ENCODE results near the gene DNHD1. TPM values are rescaled to one million over a fixed set of nuclear protein-coding genes. Genes with fewer than 3 reads are reported as not detected.

DNHD1 gene
- total and polyA plus RNA-seq, 2 of the 4 experiments (the other 2 are of a cell fraction), result 1.8 to 3.6 TPM

DNA sequence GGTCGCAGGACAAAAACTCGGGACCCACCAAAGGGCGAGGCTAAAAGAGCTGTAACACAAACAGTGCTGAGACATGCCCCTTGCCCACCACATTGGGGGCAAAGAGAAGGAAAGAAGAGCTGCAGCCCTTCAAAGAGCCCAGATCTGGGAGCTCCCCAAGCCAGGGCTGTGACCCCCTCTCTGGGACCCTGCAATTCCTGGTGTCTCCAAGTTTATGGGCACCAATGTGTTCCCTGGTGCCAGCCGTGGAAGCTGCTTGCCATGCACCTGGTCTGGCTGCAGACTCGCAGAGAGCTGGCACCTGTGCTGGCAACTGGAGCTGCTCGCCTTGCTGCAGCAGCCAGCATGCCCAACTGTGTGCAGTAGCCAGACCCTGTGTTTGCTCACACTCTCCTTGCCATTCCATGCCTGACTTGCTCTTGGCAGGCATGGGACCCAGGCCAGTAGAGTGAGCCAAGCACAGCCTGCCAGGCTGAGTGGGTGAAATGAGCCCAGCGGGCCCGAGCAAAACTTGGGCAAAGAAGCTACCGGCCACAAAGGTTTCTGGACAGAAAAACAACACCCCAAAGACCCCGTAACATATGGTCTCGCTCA, 90.4 kb downstream of the DNHD1 start:
- H3K4me2 ChIP-seq (ENCODE audit: low read depth, low read length), result no peak overlapping the region
- no peaks in the 10 kb centered on the region; the same call in 1 of the 2 replicates for H4K20me1 ChIP-seq (ENCODE audit: insufficient read depth, low read length)
- no peak overlapping the region for H2BK120ac ChIP-seq (ENCODE audit: low read depth, low read length)
- POLR2A ChIA-PET (ENCODE audit: unreplicated experiment), result no interaction called here
- no peak overlapping the region for H2BK20ac ChIP-seq (ENCODE audit: low read depth, low read length)
- CTCF ChIA-PET, result no interaction called here
- TF ChIP-seq CHD1 (IDR thresholded peaks at IDR 0.05; ENCODE audit: low read depth, low read length) (no peak), CEBPB (IDR thresholded peaks at IDR 0.05; ENCODE audit: low read depth, low read length) (no peak), SMC3 (IDR thresholded peaks at IDR 0.05; ENCODE audit: low read depth, low read length) (no peak), RFX5 (IDR thresholded peaks at IDR 0.05; ENCODE audit: low read depth, low read length) (no peak), BHLHE40 (IDR thresholded peaks at IDR 0.05; ENCODE audit: low read depth, low read length) (no peak), RCOR1 (IDR thresholded peaks at IDR 0.05; ENCODE audit: insufficient replicate concordance, low read length) (no peak), MAZ (IDR thresholded peaks at IDR 0.05; ENCODE audit: borderline replicate concordance, low read depth, low read length) (no peak), POLR2A (IDR thresholded peaks at IDR 0.05; ENCODE audit: low read depth, low read length) (no peak), MAFK (IDR thresholded peaks at IDR 0.05; ENCODE audit: low read depth, low read length) (no peak), RAD21 (IDR thresholded peaks at IDR 0.05; ENCODE audit: low read length) (no peak), MXI1 (IDR thresholded peaks at IDR 0.05; ENCODE audit: borderline replicate concordance, low read depth, low read length) (no peak), NFE2L2 (IDR thresholded peaks at IDR 0.05; ENCODE audit: low read depth, low read length) (no peak), FOS (IDR thresholded peaks at IDR 0.05; ENCODE audit: low read depth, low read length) (no peak), ELK1 (IDR thresholded peaks at IDR 0.05; ENCODE audit: borderline replicate concordance, low read depth, low read length) (no peak)
- TF ChIP-seq, protein P1, sequence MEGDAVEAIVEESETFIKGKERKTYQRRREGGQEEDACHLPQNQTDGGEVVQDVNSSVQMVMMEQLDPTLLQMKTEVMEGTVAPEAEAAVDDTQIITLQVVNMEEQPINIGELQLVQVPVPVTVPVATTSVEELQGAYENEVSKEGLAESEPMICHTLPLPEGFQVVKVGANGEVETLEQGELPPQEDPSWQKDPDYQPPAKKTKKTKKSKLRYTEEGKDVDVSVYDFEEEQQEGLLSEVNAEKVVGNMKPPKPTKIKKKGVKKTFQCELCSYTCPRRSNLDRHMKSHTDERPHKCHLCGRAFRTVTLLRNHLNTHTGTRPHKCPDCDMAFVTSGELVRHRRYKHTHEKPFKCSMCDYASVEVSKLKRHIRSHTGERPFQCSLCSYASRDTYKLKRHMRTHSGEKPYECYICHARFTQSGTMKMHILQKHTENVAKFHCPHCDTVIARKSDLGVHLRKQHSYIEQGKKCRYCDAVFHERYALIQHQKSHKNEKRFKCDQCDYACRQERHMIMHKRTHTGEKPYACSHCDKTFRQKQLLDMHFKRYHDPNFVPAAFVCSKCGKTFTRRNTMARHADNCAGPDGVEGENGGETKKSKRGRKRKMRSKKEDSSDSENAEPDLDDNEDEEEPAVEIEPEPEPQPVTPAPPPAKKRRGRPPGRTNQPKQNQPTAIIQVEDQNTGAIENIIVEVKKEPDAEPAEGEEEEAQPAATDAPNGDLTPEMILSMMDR (conservative IDR thresholded peaks at IDR 0.05; ENCODE audit: low read depth, low read length), result no peak
- TF ChIP-seq, protein P2, sequence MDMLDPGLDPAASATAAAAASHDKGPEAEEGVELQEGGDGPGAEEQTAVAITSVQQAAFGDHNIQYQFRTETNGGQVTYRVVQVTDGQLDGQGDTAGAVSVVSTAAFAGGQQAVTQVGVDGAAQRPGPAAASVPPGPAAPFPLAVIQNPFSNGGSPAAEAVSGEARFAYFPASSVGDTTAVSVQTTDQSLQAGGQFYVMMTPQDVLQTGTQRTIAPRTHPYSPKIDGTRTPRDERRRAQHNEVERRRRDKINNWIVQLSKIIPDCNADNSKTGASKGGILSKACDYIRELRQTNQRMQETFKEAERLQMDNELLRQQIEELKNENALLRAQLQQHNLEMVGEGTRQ (IDR thresholded peaks at IDR 0.05; ENCODE audit: low read depth, low read length), result no peak
- no peaks in the 10 kb centered on the region for H3K9me1 ChIP-seq (ENCODE audit: insufficient read depth, low read length)
- H3K27me3 ChIP-seq (ENCODE audit: control insufficient read depth, insufficient read depth, low read length), result no peaks in the 10 kb centered on the region
- no peak overlapping the region for H2AK5ac ChIP-seq (ENCODE audit: low read depth, low read length)
- peaks cover 2% of the 10 kb centered on the region; the same call in 1 of the 2 replicates for H3K9me3 ChIP-seq (ENCODE audit: control insufficient read depth, insufficient read depth, low read length)
- in situ Hi-C loops (cut with MboI; ENCODE audit: low sequenced_read_pairs) (no loop called here), intact Hi-C loops (cut with micrococcal nuclease) (no loop called here), dilution Hi-C loops (cut with HindIII; ENCODE audit: low sequenced_read_pairs, unreplicated experiment) (no loop called here)
- H3K56ac ChIP-seq (ENCODE audit: extremely low read depth, insufficient read depth, low read length), result no peak overlapping the region
- H2AFZ ChIP-seq (replicated peaks; ENCODE audit: low read length, poor library complexity), result no peak overlapping the region
- H2BK5ac ChIP-seq (ENCODE audit: low read depth, low read length, poor library complexity, severe bottlenecking), result no peak overlapping the region
- no peak overlapping the region for H3K14ac ChIP-seq (replicated peaks; ENCODE audit: low read depth, low read length)
- no peak for ATAC-seq (ENCODE audit: low read depth)
- H3K27ac ChIP-seq (ENCODE audit: insufficient read depth, low read length), result no peak overlapping the region
- no peak overlapping the region for H2BK15ac ChIP-seq (ENCODE audit: low read depth, low read length)
- no TSS peak for BruUV-seq (replicated peaks)
- H3K23ac ChIP-seq (ENCODE audit: low read depth, low read length), result no peak overlapping the region
- no peak overlapping the region for H3K4me3 ChIP-seq (ENCODE audit: insufficient read depth, low read depth, low read length)
- peaks cover 5% of the 10 kb centered on the region; the same call in 1 of the 2 replicates for H3K36me3 ChIP-seq (ENCODE audit: control insufficient read depth, insufficient read depth, low read length)
- H4K91ac ChIP-seq (ENCODE audit: insufficient read depth, low read depth, low read length), result no peak overlapping the region
- H3K9ac ChIP-seq (ENCODE audit: low read depth, low read length), result no peak overlapping the region
- H2AK9ac ChIP-seq (replicated peaks; ENCODE audit: low read depth, low read length, poor library complexity), result no peak overlapping the region
- no peak overlapping the region for H3K4ac ChIP-seq (ENCODE audit: low read depth, low read length)
- DNase-seq, result no peak
- 96% methylated on average over 6 of the region's 11 CpGs; no CpG with 5 or more reads in 1 of the 2 experiments for WGBS, 2 experiments (ENCODE audit: extremely low coverage in 2 of 2, insufficient read length in 1 of 2)
- no peak overlapping the region for H4K5ac ChIP-seq (ENCODE audit: low read depth, low read length)
- no peak overlapping the region for H3K18ac ChIP-seq (ENCODE audit: low read depth, low read length)
- H4K8ac ChIP-seq (ENCODE audit: low read depth in 2 of 2, low read length in 2 of 2), result no peak overlapping the region
- no peaks in the 10 kb centered on the region; a peak in 1 of 4 replicates for H3K79me1 ChIP-seq (ENCODE audit: low read depth in 1 of 2, low read length in 2 of 2)
- no peaks in the 10 kb centered on the region for H3K4me1 ChIP-seq (ENCODE audit: control insufficient read depth, insufficient read depth, low read length)
